ENCODE results near the gene ADISSP.
"Not testable (repeated sequence)": the region's sequence is repeated elsewhere in the genome, so short reads cannot be mapped to it uniquely, and the experiment has no call there.

ADISSP gene

DNA sequence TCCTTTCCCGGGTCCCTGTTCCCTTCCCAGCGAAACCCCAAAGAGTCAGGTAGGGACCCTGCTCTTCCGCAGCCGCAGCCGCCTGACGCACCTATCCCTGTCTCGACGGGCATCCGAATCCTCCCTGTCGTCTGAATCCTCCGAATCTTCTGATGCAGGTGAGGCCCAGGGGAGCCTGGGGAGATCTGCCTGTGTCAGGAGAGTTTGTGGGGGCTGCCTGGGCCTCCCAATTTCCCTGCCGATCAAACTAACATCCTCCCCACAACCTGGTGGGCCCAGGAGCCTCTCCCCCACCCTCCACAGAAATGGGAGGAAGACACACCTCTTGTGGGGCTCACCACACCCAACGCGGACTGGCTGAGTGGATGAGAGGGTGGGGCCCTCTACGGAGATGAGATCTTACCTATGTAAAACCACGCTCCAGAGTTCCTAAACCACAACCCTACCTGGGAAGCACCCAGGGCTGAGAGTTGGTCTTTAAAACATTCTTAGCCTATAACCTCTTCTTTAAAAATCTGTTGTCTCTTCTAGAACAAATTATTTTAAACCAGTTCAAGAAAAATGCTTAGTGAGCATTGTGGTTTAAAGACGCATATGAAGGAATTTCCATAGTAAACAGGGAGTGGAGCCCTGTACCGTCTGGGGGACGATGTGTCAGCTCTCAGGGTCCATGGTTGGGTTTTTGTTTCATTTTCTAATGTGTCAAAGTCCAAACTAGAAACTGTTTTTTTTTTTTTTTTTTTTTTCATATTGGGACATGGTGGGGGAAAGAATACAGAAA lies 30.2 kb upstream of the ADISSP start:
- no peak overlapping the region for H3K4me3 ChIP-seq (ENCODE audit: low read depth, low read length)

DNA sequence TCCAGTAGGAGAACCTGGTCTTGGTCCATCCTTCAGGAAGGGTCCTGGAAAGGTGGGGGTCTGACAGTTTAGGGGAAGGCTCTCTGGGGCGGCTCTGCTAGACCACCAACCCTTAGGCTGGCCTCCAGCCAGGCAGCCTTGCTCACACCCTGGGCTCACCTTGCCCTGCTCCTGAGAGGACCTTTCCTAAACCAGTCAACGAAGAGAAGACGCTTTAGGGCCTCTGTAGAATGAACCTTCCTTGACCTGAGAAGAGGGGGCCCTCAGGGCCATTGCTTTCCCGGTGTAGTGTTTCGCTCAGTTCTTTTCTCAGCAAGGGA lies 29.6 kb upstream of the ADISSP start:
- peak overlapping the region; percentile 46 for H3K4me3 ChIP-seq (ENCODE audit: low read depth, low read length)

DNA sequence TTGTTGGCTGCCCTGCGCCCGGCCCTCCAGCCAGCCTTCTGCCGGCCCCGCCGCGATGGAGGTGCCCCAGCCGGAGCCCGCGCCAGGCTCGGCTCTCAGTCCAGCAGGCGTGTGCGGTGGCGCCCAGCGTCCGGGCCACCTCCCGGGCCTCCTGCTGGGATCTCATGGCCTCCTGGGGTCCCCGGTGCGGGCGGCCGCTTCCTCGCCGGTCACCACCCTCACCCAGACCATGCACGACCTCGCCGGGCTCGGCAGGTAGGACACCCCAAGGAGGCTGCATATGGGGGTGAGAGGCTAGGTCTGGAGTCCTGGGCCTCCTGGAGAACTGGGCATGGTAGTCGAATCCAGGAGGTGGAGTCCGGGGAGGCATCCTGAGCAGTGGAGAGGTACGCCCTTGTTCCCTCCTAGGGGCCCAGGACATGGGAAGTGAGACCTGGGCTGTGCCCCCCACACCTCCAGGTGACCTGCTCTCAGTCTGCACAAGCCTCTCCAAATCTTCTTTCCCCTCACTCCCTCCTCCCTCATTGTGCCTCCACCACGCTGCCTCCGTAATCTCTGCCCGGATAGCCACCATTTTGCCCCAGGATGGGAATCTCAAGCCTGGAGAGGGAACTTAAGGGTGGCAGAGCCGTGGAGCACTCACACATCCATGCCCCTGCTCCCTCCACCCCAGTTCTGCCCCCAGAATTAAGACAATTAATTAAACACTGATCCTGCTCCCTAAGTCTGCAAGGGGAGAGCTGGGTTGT lies 29.1 kb upstream of the ADISSP start:
- peak overlapping the region; percentile 46 for H3K4me3 ChIP-seq (ENCODE audit: low read depth, low read length)

DNA sequence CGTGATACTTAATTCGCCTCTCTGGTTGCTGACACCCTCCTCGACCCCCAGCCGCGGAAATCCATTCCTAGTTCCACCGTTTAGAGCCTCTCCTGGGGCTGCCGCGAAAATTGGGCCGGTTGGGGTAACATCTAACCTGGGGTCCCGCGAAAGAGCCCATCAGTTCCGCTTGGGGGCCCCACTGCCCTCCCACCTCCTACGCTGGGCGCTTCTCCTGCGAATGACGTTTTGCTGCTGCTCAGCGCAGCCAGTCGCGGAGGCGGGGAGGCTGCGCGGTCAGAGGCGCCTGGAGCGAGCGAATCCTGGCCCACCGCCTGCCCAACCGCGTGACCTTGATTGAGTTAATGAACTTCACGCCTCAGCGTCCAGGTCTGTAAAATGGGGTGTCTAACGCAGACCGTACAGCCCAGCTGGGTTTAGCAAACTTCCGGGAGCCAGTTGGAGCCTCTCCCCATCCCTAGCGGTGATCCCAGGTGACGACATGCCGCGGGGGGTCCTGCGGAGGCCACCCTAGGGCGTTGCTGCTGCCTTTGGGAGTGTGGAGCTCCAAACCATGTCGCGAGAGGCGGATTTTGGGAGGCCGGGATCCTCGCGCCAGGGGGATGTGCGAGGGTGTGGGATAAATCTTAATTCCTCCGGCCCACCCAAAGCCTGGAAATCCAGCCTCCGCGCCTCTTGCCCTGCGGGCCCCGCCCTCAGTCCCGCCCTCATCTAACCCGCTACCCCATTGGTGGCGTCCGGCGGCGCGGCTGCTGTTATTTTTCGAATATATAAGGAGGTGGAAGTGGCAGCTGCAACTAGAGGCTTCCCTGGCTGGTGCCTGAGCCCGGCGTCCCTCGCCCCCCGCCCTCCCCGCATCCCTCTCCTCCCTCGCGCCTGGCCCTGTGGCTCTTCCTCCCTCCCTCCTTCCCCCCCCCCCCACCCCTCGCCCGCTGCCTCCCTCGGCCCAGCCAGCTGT lies 28.2 kb upstream of the ADISSP start, which contains the start of gene CDC25B:
Gene CDC25B, plus strand, starts transcription at position 800 of the 958 bp plus-strand sequence. CDS start 222 bp downstream, outside the sequence.
- peak within 1 kb of the TSS; percentile 72 for H3K4me3 ChIP-seq (ENCODE audit: low read depth, low read length)

GRCh38 chr20:3794701-3795420 lies 27.3 kb upstream of the ADISSP start:
- peak overlapping the region; percentile 72 for H3K4me3 ChIP-seq (ENCODE audit: low read depth, low read length)

- not testable (repeated sequence) for H3K4me3 ChIP-seq (ENCODE audit: low read depth, low read length)
These were observed 26.6 kb upstream of the ADISSP start for GRCh38 chr20:3794168-3794567.

DNA sequence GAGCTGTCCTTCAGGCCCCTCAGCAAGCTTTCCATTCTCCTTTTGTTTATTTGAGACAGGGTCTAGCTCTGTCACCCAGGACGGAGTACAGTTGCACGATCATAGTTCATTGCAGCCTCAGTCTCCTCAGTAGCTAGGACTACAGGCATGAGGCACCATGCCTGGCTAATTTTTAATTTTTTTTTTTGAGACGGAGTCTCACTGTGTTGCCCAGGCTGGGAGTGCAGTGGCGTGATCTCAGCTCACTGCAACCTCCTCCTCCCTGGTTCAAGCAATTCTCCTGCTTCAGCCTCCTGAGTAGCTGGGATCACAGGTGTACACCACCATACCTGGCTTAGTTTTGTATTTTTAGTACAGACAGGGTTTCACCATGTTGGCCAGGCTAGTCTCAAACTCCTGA lies 21.6 kb upstream of the ADISSP start:
- not testable (repeated sequence) for H3K4me3 ChIP-seq (ENCODE audit: low read depth, low read length)

GRCh38 chr20:3788685-3789155 lies 21.2 kb upstream of the ADISSP start:
- H3K4me3 ChIP-seq (ENCODE audit: low read depth, low read length), result no peak overlapping the region

- H3K4me3 ChIP-seq (ENCODE audit: low read depth, low read length), result no peak overlapping the region
These were observed 19.9 kb upstream of the ADISSP start for GRCh38 chr20:3787324-3788014.

DNA sequence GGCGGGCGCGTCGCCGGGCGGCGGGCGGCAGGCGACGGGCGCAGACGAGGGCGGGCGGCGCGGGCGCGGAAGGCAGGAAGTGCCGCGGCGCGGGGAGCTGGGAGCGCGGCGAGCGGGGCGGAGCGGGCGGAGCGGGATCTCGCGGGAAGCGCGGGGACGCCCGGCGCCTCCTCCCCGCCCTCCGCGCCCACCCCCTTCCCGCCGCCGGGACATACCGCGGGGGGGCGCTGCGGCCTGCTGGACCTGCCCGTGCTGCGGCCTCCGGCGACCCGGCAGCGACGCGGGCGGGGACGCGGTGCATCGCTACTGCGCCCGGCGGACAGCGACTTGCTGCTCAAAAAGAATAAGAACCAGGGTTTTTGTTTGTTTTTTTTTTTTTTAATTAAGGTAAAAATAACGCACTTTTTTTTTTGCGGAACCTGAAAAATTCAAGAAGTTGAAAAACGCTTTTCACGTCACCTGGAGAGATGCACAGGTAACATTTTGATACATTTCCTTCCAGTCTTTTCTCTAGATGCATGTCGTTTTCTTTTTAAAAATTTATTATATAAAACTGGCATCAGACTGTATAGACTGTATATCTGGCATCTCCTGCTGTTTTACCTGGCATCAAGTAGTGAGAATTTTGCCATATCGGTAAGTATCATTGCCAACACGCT lies 19.2 kb upstream of the ADISSP start, which contains the start of gene CENPB:
Gene CENPB, minus strand, starts transcription at position 76 of the 659 bp plus-strand sequence. CDS start 257 bp downstream, outside the sequence.
- peak within 1 kb of the TSS; percentile 75 for H3K4me3 ChIP-seq (ENCODE audit: low read depth, low read length)

GRCh38 chr20:3786126-3786484 lies 18.6 kb upstream of the ADISSP start:
- peak overlapping the region; percentile 75 for H3K4me3 ChIP-seq (ENCODE audit: low read depth, low read length)

DNA sequence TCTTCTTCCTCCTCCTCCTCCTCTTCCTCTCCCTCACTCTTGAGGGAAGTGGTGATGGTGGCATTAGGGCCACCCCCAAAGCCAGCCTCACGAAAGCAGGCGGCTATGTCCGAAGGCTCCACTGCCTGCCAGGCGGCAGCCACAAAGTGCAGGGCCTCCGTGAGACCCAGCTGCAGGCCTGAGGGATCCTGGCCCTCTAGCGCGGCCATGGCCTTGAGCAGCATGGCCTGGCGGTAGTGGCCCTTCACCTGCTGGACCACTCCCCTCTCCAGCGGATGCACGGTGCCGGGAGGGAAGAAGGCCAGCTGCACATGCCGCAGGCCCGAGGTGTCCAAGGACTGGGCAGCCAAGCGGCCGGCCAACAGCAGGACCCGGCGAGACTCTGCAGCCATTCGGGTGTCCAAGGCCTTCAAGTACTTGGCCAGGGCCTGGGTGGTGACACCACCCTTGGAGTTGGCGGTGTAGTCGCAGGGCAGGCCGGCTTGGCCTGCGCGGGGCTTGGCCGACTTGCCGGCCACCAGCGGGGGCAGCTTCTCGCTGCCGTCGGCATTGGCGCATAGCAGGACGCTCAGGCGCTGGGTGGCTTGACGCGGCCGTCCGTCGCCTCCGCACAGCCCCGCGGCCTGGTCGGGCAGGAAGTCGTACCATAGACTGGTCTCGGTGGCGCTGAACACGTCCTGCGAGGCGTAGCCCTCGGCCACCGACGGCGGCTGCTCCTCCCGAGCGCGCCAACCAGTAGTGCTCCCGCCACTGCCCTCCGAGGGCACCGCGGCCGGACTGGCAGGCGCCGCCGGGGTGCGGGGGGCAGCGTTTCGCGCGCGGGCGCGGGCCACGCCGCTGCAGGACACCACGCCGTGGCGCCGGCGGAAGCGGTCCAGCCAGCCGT lies 17.9 kb upstream of the ADISSP start:
- peak overlapping the region; percentile 75 for H3K4me3 ChIP-seq (ENCODE audit: low read depth, low read length)

GRCh38 chr20:3784863-3785239 lies 17.3 kb upstream of the ADISSP start:
- H3K4me3 ChIP-seq (ENCODE audit: low read depth, low read length), result no peak overlapping the region

DNA sequence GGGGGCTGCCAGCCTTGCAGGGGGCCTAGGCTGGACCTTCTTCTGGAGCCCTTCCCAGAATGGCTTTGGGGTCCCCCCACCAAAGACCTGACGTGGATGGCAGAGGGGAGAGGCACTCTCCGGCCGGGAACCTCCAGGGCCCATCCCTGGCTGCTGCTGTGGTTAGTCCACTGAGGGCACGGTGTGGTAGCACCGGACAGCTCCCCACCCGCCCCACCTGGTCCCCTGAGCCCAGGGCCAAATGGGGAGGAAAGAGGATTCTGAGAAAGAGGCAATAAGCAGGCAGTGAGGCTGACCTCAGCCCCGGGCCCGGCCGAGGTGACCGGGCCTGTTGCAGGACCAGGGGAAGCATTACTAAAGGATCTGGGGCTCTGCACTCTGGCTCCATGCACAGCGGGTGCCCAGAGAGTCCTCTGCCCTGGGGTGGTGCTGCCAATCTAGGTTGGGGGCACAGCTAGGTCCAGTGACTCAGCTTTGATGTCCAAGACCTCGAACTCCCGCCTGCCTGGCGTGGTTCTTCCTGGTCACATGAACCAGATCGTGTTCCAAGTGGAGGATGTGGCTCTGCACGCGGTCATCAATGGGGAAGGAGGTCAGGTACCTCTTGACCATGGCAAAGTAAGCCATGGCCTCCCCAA lies 16.8 kb upstream of the ADISSP start:
- H3K4me3 ChIP-seq (ENCODE audit: low read depth, low read length), result no peak overlapping the region

DNA sequence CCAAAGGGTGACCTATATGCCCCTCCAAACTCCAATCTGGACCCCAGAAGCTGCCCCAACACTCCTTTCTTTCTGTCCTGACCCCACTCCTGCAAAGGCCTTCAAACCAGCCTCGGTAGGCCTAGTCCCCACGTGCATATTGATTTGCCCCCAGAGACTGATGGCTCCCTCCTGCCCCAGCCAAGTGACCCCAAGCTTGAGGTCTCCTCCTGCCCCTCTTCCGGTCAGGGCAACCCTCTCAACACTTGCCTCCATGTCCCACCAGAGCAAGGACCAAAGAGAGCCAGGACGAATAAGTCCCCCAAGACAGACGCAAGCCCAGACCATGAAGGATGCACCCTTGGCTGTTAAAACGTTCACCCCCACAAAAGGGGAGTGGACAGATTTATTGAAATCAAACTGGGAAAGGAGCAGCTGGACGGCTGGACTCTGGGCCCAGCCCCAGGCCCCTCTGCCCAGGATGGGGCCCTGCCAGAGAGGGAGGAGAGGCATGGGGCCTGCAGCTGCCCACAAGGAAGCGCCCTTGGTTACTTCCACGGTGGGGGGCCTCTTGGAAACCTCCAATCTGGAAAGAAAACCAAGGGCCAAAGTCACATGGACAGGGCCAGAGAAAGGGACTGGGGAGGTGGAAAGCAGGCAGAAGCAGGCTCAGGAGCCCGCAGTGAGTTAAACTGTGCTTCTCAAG lies 16.1 kb upstream of the ADISSP start:
- no peak overlapping the region for H3K4me3 ChIP-seq (ENCODE audit: low read depth, low read length)

- H3K4me3 ChIP-seq (ENCODE audit: low read depth, low read length), result no peak overlapping the region
These were observed 15.5 kb upstream of the ADISSP start for GRCh38 chr20:3783068-3783489.

DNA sequence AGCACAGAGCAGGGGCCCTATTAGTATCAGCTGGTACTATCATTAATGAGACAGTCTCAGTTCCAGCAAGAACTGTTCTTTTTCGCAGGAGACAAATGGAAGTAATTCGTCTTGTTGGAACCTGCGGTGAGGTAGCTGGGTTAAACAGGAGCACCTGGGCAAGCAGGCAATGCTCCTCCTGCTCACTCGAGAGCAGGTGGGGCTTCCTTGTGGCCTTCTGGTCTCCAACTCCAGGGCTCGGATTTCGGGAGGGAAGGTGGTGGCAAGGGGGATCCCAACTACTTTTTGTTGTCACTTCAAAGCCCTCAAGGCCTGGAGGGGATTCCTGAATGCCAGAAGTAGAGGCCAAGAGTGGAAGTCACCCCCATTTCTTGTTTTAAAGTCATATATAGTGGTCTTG lies 15.0 kb upstream of the ADISSP start:
- H3K4me3 ChIP-seq (ENCODE audit: low read depth, low read length), result no peak overlapping the region
